Stimulated activated CD4-positive, alpha-beta T cell treated with anti-CD3 and anti-CD28 coated beads, Interleukin-2, amount 100 ng/mL, for 24 hours (primary cell): ENCODE measurements around the gene HS3ST2.
"Not testable (repeated sequence)": the region's sequence is repeated elsewhere in the genome, so short reads cannot be mapped to it uniquely, and the experiment has no call there.

ENCODE experiments used
- DNase-seq, 2 donors: peaks; one replicate each; pipeline ENCODE4 v3.0.0-alpha.2; 2020

Gene HS3ST2

DNA sequence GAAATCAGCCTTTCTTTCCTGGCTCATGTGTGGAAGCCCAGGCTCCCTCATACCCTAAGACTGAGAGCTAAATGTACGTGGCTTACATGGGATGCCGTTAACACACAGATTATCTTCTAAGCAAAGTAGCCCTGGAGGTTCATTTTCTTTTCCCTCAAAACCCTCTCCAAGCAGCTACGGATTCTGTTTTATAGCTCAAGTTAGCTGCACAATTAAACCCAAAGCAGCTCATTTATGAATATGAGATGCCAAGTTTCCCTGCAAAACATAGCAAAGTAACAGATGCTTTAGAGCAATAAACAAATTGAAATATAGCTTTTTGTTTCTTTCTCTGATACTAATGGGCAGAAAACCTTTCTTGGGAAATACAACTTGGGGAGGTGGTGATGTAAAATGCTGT is 72.0 kb downstream of the HS3ST2 start:
- DNase-seq: no peak

- DNase-seq: no peak
Measured at GRCh38 chr16:22886927-22887326, 73.0 kb downstream of the HS3ST2 start.

- DNase-seq: no peak
Measured at GRCh38 chr16:22887445-22887844, 73.5 kb downstream of the HS3ST2 start.

- no peak for DNase-seq
Measured at GRCh38 chr16:22888791-22889190, 74.8 kb downstream of the HS3ST2 start.

- no peak for DNase-seq
Measured at GRCh38 chr16:22890976-22891375, 77.0 kb downstream of the HS3ST2 start.

DNA sequence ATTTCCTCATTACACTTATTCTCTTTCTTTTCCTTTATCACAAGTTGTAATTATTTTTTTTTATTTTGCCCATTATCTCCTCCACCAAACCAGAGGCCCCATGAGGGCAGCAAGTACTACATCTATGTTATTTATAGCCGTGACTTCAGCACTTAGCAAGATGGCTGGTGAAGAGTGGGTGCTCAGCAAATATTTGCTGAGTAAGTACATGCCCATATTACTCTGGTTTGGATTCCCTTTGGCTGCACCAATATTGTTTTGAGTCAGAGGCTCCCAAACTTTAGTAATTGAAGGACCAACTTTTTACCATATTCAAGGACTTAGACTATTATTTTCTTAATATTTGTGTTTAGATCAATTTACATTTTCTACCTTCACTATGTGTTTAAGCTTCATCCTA is 83.2 kb downstream of the HS3ST2 start:
- DNase-seq: no peak

DNA sequence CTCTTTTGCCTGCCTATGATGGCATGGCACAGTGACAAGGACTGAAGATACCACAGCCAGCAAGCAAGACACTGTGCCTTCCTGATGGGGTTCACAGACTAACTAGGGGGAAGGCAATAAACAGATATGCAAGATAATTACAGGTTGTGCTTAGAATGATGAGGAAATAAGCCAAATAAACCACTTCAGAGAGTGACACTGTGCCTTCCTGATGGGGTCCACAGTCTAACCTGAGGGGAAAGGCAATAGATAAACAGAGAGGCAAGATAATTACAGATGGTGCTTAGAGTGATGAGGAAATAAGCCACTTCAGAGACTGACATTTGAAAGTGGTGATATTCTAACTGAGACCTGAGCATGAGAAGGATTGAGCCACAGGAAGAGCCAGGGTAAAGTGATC is 84.2 kb downstream of the HS3ST2 start:
- DNase-seq: no peak

GRCh38 chr16:22898874-22899348 is 84.9 kb downstream of the HS3ST2 start:
- DNase-seq: peak; percentile 45 to 62

DNA sequence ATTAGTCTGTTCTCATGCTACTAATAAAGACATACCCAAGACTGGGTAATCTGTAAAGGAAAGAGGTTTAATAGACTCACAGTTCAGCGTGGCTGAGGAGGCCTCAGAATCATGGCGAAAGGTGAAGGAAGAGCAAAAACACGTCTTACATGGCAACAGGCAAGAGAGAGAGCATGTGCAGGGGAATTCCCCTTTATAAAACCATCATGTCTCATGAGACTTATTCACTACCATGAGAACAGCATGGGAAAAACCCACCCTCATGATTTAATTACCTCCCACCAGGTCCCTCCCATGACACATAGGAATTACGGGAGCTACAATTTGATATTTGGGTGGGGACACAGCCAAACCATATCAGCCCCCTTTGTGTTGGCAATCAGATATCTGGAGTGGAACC is 85.6 kb downstream of the HS3ST2 start:
- DNase-seq: not testable (repeated sequence)

DNA sequence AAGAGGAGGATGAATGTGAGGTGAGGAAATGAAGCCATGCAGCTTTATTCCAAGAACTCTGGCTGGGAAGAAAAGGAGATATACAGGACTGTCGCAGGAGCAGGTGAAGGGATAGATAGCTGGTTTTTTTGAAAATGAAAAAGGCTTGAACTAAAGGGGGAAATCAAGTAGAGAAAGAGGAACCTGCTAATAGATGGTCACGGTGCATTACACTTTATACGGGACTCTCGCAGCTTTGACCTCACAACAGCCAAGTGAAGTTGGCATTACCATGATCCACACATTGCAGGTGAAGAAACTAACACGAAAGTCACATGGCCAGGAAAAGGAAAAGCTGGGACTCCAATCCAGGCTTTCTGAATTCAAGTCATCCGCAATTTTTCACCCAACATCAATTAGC is 86.9 kb downstream of the HS3ST2 start:
- DNase-seq: no peak

- DNase-seq: no peak
Measured at GRCh38 chr16:22901563-22901962, 87.6 kb downstream of the HS3ST2 start.

DNA sequence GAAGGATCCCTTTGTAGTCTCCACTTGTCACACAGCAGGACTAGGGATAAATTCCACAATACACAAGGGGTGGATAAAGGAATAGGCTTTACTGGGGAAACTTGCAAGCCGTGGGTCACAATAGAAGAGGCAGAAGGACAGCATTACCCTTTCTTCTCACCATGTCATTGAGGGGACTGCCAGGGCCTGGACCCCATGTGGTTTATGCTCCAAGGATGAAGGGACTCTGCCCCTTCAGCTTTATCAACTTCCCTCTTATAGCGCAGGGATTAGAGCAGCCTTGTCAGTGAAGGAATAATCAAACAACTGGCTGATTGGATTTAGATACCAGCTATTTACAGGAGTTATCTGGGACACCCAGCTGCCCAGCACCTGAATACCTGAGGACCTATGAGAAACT is 89.8 kb downstream of the HS3ST2 start:
- no peak for DNase-seq

GRCh38 chr16:22912654-22913053 is 98.7 kb downstream of the HS3ST2 start:
- no peak for DNase-seq

DNA sequence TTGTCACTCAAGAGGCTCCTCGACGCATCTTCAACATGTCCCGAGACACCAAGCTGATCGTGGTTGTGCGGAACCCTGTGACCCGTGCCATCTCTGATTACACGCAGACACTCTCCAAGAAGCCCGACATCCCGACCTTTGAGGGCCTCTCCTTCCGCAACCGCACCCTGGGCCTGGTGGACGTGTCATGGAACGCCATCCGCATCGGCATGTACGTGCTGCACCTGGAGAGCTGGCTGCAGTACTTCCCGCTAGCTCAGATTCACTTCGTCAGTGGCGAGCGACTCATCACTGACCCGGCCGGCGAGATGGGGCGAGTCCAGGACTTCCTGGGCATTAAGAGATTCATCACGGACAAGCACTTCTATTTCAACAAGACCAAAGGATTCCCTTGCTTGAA is 101.0 kb downstream of the HS3ST2 start:
- no peak for DNase-seq

GRCh38 chr16:22923491-22923890 is 109.5 kb downstream of the HS3ST2 start:
- no peak for DNase-seq

GRCh38 chr16:22924492-22924891 is 110.5 kb downstream of the HS3ST2 start:
- no peak for DNase-seq

GRCh38 chr16:22926105-22926751 is 112.3 kb downstream of the HS3ST2 start:
- DNase-seq: no peak

DNA sequence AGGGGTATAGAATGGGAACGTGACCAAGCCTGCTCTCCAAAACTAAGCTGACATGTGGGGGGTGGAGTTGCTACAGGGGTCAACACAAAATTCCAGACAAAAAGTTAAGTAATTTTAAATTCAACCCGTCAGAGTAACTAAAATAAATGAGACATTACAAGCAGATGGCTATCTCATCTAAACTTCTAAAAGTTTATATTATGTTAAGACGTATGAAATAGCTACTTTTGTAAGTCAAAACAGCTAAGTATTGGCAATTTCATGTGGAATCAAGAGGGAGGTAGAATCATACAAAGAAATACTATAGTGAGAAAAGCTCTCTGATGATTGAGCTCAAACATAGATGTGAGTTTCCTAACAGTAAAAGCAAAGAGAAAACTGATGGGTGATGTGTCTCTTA is 113.3 kb downstream of the HS3ST2 start:
- DNase-seq: no peak

GRCh38 chr16:22928882-22929435 is 115.0 kb downstream of the HS3ST2 start:
- DNase-seq: no peak

GRCh38 chr16:22929461-22929860 is 115.5 kb downstream of the HS3ST2 start:
- DNase-seq: no peak

DNA sequence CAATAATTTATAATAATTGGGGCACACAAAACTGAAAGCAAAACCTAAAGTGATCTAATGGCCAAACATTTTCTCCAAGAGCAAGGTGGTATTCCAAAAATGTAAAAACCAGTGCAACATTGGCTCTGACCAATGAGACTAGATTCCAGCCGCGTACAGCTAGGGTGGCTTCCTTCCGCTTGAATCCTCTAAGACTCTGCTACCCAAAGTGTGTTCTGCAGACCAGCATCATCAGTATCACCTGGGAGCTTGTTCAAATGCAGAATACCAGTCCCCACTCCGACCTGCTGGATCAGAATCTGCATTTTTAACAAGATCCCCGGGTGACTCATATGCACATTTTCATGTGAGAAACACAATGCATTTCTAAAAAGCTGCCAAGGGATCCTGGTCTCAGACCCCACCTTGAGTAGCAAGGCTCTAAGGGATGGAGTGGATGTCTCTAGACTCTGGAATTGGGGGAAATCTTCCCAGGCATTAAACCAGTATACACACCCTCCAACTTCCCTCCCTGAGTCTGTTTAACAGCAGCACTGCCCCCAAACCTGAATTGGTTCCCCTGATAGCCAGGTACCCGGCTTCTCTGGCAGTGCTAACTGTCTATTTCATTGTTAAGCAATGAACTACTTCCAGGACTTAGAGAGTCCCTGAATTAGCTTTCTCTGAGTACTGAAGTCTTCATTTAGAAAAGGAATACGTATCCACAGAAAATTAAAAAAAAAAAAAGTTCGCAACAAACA is 118.2 kb downstream of the HS3ST2 start:
- no peak for DNase-seq

- no peak for DNase-seq
Measured at GRCh38 chr16:22933173-22933572, 119.2 kb downstream of the HS3ST2 start.

GRCh38 chr16:22934786-22935185 is 120.8 kb downstream of the HS3ST2 start:
- no peak for DNase-seq

DNA sequence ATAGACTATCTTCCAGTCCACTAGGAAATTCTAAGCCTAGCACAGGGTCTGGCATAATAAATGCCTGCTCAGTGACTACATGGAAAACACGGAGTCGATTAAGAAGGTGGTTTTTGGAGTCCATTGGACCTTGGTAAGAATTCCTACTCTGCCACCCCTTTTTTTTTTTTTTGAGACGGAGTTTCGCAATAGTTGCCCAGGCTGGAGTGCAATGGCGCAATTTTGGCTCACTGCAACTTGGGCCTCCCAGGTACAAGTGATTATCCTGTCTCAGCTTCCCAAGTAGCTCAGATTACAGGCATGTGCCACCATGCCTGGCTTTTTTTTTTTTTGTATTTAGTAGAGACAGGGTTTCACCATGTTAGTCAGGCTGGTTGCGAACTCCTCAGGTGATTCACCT is 123.2 kb downstream of the HS3ST2 start:
- no peak for DNase-seq
